Lower leg skin (tissue), 4 donors: ENCODE results near the gene ABCG4. TPM values are rescaled to one million over a fixed set of nuclear protein-coding genes. Genes with fewer than 3 reads are reported as not detected.
"Not testable (repeated sequence)": the region's sequence is repeated elsewhere in the genome, so short reads cannot be mapped to it uniquely, and the experiment has no call there.

Experiments
- DNase-seq, 2 donors: peaks; one replicate each; pipeline ENCODE4 v3.0.0-alpha.2; 2019; ENCODE audit warnings: low spot score in 2 of 2
- H3K4me3 ChIP-seq: fragments of 200-600 bp; sonication (generic); 2 replicates; pipeline ENCODE4 v1.5.1; 2017; ENCODE audit warnings: mild to moderate bottlenecking, low read depth; ENCODE audit not compliant: poor library complexity, severe bottlenecking
- CTCF ChIP-seq, 3 donors: fragments of 450-650 bp; IDR thresholded peaks; one replicate each; pipeline ENCODE4 v1.5.1; 2016; ENCODE audit warnings: antibody characterized with exemption in 3 of 3, mild to moderate bottlenecking in 3 of 3, moderate library complexity in 2 of 3
- POLR2A ChIP-seq, 2 donors: fragments of 450-650 bp; IDR thresholded peaks; one replicate each; pipeline ENCODE4 v1.6.1; 2016 to 2017; ENCODE audit warnings: antibody characterized with exemption in 2 of 2, mild to moderate bottlenecking in 1 of 2, moderate library complexity in 1 of 2
- WGBS, 2 donors: methylation state at CpG; one replicate each; pipeline ENCODE4 v1.1.5; 2018; 5-methylcytosine and 5-hydroxymethylcytosine counted together
- intact Hi-C: fragments of 100-400 bp; cut with DNase I; formaldehyde crosslinking; loops from one replicate; pipeline ENCODE4 v1.15.0; 2023; ENCODE audit warnings: low total_unique reads
- total RNA-seq, 4 donors: library from RNA; depleted of rRNA; stranded (reverse); fragments of >200 nt; gene quantifications; one replicate each; pipeline ENCODE4 v1.1.0, GENCODE V29; 2016

Gene ABCG4
- total RNA-seq, 4 donors from 2014 or later, result 0.52 to 1.1 (median 0.67) TPM

- 94 to 95% methylated on average over 6 of the region's 6 CpGs for WGBS, 2 donors
- H3K4me3 ChIP-seq, result no peak overlapping the region
- TF ChIP-seq POLR2A (IDR thresholded peaks at IDR 0.05), result no peak
- no peak for TF ChIP-seq CTCF (IDR thresholded peaks at IDR 0.05)
- DNase-seq, result no peak
- intact Hi-C loops, result no loop called here
Observed at GRCh38 chr11:119179342-119179741, 30.5 kb downstream of the ABCG4 start.

GRCh38 chr11:119179983-119180382, 31.1 kb downstream of the ABCG4 start:
- intact Hi-C loops, result no loop called here
- WGBS, 2 donors, result 69 to 84% methylated on average over 10 of the region's 10 CpGs
- no peak for TF ChIP-seq POLR2A (IDR thresholded peaks at IDR 0.05)
- no peak for TF ChIP-seq CTCF (IDR thresholded peaks at IDR 0.05)
- no peak for DNase-seq
- H3K4me3 ChIP-seq, result no peak overlapping the region

GRCh38 chr11:119180729-119181676, 32.2 kb downstream of the ABCG4 start:
- 87 to 88% methylated on average over 6 of the region's 6 CpGs for WGBS, 2 donors
- intact Hi-C loops, result no loop called here
- H3K4me3 ChIP-seq, result no peak overlapping the region
- TF ChIP-seq CTCF (IDR thresholded peaks at IDR 0.05) (no peak), POLR2A (IDR thresholded peaks at IDR 0.05) (no peak)
- DNase-seq, result no peak

GRCh38 chr11:119181677-119182412, 33.0 kb downstream of the ABCG4 start:
- no peak for TF ChIP-seq POLR2A (IDR thresholded peaks at IDR 0.05)
- TF ChIP-seq CTCF (IDR thresholded peaks at IDR 0.05), result no peak
- H3K4me3 ChIP-seq, result no peak overlapping the region
- WGBS, 2 donors, result 84 to 90% methylated on average over 14 to 17 of the region's 17 CpGs
- no peak for DNase-seq
- intact Hi-C loops, result no loop called here

- H3K4me3 ChIP-seq, intact Hi-C loops, DNase-seq: not testable (repeated sequence)
- 72 to 83% methylated on average over 9 of the region's 9 CpGs for WGBS, 2 donors
Observed at GRCh38 chr11:119184399-119184798, 35.5 kb downstream of the ABCG4 start.

- TF ChIP-seq CTCF (IDR thresholded peaks at IDR 0.05) (no peak), POLR2A (IDR thresholded peaks at IDR 0.05) (no peak)
- 51 to 54% methylated on average over 15 of the region's 15 CpGs for WGBS, 2 donors
- no peak overlapping the region for H3K4me3 ChIP-seq
- intact Hi-C loops, result loop anchor here (5.0 kb wide), 1 partner anchor 1969 kb away; no protein-coding TSS in a partner anchor
- DNase-seq, result no peak
Observed at GRCh38 chr11:119185981-119186634, 37.3 kb downstream of the ABCG4 start.
